Activated CD4-positive, alpha-beta T cell treated with anti-CD3 and anti-CD28 coated beads, Interleukin-2, Interleukin-4, amounts not matched to agents 100 ng/mL and 50 ng/mL, durations not matched to agents 16 hours and 8 hours (primary cell): ENCODE data around the gene PDS5B.
"Not testable (repeated sequence)": the region's sequence is repeated elsewhere in the genome, so short reads cannot be mapped to it uniquely, and the experiment has no call there.

Experiments
- DNase-seq: peaks from one replicate; pipeline ENCODE4 v3.0.0-alpha.2; 2020; ENCODE audit warnings: low spot score

The PDS5B gene, protein sequence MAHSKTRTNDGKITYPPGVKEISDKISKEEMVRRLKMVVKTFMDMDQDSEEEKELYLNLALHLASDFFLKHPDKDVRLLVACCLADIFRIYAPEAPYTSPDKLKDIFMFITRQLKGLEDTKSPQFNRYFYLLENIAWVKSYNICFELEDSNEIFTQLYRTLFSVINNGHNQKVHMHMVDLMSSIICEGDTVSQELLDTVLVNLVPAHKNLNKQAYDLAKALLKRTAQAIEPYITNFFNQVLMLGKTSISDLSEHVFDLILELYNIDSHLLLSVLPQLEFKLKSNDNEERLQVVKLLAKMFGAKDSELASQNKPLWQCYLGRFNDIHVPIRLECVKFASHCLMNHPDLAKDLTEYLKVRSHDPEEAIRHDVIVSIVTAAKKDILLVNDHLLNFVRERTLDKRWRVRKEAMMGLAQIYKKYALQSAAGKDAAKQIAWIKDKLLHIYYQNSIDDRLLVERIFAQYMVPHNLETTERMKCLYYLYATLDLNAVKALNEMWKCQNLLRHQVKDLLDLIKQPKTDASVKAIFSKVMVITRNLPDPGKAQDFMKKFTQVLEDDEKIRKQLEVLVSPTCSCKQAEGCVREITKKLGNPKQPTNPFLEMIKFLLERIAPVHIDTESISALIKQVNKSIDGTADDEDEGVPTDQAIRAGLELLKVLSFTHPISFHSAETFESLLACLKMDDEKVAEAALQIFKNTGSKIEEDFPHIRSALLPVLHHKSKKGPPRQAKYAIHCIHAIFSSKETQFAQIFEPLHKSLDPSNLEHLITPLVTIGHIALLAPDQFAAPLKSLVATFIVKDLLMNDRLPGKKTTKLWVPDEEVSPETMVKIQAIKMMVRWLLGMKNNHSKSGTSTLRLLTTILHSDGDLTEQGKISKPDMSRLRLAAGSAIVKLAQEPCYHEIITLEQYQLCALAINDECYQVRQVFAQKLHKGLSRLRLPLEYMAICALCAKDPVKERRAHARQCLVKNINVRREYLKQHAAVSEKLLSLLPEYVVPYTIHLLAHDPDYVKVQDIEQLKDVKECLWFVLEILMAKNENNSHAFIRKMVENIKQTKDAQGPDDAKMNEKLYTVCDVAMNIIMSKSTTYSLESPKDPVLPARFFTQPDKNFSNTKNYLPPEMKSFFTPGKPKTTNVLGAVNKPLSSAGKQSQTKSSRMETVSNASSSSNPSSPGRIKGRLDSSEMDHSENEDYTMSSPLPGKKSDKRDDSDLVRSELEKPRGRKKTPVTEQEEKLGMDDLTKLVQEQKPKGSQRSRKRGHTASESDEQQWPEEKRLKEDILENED (N-terminal part only)

DNA sequence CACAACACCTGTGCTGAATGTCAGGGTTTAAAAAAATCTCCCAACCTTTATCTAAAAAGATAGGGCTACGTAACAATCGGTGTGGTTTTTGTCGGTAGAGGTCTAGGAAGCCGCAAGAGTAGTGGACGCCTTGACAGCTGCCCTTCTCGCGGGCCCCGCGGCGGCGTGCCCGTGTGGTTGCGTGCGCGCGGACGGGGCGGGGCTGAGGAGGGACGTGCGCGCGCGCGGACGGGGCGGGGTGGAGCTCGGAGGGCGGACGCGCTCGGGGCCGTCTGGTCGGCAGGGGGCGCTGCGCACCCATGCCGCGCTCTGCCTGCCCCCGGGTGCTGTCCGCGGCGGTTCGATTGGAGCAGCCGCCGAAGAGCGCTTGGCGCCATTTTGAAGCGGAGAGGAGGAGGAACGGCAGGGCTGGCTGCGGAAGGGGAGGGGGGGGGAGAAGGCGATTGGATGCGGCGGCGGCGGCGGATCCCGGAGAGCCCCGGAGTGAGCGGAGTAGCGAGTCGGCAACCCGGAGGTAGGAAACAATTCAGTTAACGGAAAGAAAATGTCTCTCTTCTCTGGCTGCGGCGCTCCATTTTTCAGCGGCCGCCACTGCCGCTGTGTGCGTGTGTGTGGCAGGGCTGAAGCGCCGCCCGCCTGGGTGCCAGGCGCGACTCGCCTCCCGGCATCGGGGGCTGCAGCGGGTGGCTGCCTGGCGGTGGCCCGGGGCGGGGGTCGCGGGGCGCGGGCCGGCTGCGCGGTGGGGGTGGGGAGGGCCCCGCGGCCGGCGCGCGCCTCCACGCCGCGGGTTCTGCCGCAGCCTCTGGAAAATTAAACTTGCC lies at the start of gene PDS5B:
Gene PDS5B (plus strand): TSS at position 373 of the 821 bp plus-strand sequence. CDS start 62,321 bp downstream, outside the sequence.
- DNase-seq, result peak; percentile 96

DNA sequence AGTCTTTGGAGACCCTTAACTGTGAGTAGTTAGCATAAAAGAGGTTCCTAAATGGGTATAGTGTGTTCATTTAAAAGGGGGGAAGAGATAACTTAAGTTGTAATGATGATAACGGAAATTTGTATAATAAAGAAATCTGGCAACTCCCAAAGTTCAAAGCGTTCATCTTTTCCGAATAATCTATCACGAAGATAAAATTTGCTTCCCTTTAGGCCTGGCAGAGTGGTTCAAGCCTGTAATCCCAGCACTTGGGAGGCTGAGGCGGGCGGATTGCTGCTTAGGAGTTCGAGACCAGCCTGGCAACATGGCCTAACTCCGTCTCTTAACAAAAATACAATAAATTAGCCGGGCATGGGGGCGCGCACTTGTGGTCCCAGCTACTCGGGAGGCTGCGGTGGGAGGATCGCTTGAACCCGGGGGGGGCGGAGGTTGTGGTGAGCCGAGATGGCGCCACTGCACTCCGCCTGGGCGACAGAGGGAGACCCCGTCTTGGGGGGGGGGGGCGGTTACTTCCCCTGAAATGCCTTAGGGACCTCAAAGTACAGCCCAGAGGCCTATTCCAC lies 48.6 kb upstream of the PDS5B start:
- DNase-seq, result no peak

DNA sequence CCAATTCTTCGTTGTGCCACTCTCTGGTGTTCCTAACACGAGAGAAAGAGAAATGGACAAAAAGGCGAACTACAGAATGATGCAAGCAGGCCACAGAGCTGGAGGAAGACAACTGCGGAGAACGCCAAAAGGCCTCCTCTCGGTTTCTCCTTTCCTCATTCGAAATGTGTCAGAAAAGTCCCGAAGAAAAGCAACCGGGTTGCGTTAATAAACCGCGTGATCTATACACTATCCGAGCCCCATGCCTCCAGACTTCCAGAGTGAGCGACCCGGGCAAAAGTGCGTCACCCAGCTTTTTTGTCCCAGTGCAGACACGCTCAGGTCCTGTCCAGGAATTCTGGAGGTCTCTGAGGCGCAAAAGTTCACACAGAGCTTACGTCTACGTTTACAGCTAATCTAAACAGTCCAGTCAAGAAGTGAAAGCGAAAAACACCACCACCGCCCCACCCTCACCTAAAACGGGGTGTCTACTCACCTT lies 48.1 kb upstream of the PDS5B start:
- peak; percentile 64 for DNase-seq

DNA sequence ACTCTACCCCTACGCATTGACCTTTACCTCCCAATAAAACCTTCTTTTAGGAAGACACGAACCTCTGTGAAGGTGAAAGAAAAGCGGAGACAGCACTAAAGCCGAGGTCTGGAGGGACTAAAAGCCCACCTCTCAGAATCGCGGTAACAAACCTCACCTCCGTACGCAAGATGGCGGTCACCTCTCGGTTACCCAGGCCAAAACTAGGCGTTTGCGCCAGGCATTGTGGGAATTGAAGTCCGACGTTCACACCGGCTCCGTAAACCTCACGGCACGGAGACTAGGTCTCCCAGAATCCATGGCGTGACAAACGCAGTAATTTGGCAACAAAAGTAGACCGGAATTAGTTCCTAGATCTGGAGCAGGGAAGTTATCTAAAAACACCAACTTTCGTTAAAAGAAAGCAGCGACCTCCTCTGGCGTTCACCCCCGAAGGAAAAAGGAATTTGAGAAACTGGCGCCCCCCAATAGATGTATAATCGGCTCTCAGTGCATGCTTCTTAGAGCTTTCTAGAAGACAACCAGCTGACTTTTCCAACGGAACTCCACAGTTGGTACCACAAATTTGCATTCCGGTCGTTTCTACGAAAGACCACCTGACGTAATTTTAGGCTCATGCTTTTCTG lies 47.5 kb upstream of the PDS5B start, which contains the start of gene N4BP2L2:
Gene N4BP2L2 (minus strand): TSS at position 175 of the 626 bp plus-strand sequence. CDS start 1,768 bp downstream, outside the sequence.
- peak; percentile 96 for DNase-seq

DNA sequence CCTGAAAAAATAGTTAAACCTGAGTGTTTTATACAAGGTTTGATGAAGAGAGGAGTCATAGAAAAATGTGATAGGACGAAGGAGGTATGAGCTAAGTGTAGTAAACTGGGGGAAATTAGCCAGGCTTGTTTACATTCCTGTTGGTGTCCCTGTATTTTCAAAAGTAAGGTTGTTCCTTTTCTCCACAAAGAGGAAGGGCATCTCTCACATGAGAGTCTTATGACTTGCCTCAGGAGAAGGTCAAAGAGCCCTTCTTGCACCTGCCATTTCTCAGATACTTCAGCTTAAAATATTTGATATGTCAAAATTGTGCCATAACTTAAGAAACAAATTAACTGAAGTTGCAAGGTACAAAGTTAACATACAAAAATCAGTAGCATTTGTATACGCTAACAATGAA lies 44.0 kb upstream of the PDS5B start:
- no peak for DNase-seq

DNA sequence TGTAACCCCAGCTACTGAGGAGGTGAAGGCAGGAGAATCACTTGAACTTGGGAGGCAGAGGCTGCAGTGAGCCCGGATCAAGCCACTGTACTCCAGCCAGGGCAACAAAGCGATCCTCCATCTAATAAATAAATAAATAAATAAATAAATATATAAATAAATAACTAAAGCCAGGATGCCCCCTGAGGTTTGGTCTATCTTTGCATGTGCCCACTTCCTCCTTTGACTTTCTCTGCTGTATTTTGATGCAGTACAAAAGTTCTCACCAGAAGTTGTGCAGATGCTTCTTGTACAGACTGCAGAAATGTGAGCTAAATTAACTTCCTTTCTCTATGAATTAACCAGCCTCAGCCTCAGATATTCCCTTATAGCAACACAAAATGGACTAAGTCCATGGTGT lies 41.2 kb upstream of the PDS5B start:
- DNase-seq, result no peak

DNA sequence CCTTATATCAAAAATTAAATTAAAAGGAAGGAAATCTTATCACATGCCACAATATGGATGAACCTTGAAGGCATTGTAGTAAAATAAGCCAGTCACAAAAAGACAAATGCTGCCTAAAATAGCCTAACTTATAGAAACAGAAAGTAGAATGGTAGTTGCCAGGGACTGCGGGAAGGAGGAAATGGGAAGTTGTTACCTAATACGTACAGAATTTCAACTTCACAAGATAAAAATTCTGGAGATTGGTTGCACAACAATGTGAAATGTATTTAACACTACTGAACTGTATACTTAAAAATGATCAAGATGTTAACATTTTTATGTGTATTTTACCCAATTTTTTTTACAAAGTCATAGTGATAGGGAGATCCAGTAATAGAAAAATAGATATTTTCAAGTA lies 37.4 kb upstream of the PDS5B start:
- DNase-seq, result no peak

DNA sequence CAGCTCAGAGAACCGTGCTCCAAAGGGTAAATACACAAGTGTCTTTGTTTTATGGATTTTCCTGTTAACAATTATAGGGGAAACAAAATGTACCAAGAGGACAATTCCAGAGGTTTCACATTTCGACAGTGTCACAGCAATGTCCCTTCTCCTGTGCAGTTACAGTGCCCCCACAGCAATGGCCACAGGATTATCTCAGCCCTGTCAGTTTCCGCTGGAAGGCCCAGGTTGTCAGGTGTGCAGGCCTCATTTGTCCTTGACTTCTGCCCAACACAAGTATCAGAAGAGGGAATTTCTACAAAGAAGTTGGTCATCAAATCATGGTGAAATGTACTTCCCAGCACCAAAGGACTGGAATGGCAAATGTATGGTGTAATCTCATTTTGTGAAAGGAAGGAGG lies 36.5 kb upstream of the PDS5B start:
- DNase-seq, result no peak

DNA sequence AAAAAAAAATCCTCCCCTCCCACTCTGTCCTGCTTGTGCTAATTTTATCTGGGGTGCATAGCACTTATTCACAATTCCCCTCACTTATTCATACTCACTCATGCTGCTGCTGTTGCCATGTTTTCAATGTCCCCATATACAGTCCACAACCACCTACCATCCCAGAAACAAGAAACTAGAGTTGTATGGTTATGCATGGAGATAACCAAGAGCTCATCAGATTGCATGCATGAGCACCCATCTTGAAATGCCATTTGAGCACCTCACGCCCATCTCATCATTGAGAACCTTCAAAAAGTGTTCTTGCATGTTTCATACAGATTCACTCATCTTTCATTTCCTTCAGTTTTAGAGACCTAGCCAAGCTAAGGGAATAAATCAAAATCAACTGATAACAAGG lies 32.5 kb upstream of the PDS5B start:
- DNase-seq, result no peak

DNA sequence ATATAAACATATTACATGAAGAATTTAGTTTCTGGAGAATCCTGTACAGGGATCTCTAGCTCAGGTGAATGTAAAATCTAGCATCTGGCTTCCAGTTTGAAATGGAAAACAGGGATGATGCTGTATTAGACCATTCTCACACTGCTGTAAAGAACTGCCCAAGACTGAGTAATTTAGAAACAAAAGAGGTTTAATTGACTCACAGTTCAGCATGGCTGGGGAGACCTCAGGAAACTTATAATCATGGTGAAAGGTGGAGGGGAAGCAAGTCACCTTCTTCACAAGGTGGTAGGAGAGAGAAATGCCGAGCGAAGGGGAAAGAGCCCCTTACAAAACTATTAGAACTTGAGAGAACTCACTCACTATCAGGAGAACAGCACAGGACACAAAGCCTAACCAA lies 30.6 kb upstream of the PDS5B start:
- DNase-seq, result no peak

DNA sequence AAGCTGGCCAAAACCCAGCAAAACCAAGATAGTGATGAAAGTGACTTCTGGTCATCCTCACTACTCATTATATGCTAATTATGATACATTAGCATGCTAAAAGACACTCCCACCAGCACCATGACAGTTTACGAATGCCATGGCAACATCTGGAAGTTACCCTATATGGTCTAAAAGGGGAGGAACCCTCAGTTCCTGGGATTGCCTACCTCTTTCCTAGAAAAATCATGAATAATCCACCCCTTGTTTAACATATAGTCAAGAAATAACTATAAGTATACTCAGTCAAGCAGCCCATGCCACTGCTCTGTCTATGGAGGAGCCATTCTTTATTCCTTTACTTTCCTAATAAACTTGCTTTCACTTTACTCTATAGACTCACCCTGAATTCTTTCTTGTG lies 25.4 kb upstream of the PDS5B start:
- DNase-seq, result not testable (repeated sequence)

DNA sequence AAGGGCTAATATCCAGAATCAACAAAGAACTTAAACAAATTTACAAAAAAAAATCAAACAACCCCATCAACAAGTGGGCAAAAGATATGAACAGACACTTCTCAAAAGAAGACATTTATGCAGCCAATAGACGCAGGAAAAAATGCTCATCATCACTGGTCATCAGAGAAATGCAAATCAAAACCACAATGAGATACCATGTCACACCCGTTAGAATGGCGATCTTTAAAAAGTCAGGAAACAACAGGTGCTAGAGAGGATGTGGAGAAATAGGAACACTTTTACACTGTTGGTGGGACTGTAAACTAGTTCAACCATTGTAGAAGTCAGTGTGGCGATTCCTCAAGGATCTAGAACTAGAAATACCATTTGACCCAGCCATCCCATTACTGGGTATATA lies 10.6 kb upstream of the PDS5B start:
- DNase-seq, result not testable (repeated sequence)

DNA sequence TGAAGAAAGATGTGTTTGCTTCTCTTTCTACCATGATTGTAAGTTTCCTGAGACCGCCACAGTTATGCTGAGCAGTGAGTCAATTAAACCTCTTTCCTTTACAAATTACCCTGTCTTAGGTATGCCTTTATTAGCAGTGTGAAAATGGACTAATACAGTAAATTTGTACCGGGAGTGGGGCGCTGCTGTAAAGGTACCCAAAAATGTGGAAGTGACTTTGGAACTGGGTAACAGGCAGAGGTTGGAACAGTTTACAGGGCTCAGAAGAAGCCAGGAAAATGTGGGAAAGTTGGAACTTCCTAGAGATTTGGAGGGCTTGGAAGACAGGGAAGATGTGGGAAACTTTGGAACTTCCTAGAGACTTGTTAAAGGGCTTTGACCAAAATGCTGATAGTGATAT lies 9.2 kb upstream of the PDS5B start:
- DNase-seq, result no peak

DNA sequence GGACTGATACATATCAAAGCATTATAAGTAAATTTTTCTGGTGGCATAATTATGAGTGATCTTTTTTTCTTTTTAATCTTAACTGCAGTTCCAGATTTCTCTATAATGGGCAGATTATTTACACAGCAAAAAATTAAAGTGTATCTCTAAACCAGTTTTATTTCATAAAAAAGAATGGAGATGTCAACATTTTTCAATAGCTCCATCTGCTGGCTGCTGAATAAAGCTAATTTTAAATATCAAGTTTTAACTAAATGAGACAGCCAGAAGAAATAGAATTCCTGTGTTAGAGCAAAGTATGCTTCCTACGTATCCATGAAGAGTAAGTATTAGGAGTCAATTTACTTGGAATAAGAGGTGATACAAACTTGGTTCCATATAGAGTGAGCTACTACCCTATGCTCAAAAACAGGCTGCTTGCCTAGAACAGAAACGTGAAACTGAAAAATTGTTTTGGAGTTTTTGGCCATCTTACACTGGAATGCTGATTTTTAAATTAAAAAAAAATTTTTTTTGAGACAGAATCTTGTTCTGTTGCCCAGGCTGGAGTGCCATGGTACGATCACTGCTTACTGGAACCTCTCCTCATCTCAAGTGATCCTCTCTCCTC lies 5.0 kb upstream of the PDS5B start:
- DNase-seq, result peak; percentile 15

DNA sequence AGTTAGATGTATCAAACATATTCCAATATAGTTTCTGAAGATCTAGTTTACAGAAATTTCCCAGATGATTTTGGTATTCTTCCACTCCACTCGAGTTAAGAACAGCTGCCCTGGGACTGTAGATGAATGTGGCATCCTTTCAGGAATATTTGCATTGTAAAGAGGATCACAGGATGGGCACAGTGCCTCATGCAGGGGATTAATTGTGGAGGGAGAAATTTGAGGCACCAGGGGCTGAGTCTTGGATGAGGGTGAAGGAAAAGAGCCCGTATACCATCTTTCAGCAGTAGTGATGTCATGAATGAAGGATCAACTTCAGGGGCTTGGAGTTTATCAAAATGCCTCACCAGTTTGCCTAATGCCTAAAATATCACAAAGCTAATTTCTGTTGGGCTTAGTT lies 4.0 kb upstream of the PDS5B start:
- DNase-seq, result no peak

DNA sequence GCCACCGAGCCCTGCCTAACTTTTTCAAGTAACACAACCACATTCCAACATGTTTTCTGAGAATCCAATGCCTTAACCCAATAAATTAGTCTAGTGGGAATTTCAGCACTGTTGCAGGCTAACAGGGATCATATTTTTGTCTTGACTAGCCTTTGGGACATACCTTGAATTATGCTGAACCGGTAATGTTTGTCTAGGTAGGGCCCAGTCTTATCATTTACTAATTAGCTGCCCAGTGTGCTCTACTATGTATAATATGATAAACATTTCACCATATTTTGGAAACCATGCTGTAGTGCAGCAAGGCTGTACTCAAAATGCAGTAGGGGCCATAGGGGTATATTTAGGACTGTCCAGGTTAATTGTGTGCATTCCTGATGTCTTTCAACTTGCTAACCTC lies 3.3 kb upstream of the PDS5B start:
- DNase-seq, result no peak

DNA sequence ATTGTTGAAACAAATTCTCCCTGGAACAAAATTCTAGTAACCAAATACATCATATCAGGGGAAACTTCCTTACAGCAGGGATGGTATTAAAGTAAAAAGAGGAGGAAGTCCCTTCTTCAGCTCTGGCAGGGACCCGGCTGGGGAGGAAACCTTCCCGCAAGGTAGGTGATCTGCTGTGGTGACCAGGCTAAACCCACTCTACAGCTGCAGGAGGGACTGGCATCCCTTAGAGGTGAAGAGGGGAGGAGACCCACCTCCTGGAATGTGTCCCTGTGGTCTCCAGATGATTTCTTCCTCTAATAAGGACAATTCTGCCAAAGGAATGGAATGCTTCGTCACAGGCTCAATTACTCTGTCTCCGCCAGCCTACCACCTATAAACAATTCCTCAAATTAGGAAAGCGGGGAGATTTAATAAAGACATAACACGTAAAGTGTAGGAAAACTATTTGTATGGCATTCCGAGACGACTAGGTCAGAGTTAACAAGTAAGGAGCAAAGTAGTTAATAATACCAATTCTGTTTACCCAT lies 637 bp upstream of the PDS5B start:
- no peak for DNase-seq

DNA sequence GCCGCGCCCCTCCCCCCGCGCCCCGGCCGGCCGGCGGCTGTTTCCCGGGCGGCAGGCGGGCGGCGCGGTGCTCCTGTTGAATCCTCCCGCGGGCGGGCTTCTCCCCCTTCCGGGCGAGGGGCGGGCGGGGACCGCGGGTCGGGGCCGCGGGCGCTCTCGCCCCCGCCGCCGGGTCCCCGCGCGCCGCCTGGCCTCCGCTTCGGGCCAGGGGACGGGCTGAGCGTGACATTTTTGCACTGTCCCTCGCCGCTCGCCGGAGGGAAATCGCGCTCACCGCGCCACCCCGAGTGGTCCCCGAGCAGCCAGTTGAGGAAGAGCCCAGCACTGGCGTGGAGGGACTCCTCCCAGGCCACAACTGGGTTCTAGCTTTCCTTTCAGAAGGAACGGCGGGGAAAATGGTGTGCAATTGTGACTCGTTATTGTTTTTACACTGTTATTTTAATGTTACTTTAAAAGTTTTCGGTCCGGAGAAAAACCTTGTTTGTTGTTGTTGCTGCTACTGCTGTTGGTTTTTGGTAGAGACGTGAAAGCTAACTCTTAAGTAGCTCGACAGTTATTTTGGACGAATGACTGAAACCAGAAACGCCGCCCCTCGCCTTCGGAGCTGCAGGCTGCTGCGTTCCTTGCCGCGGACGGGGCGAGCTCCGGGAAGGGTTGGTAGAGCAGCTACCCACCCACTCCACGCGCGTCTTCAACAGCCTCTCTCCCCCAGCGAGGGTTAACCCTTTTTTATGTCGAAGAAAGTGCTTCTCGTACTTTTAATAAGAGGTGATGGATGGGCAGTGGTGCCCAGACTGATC lies 959 bp downstream of the PDS5B start:
- DNase-seq, result peak; percentile 42

DNA sequence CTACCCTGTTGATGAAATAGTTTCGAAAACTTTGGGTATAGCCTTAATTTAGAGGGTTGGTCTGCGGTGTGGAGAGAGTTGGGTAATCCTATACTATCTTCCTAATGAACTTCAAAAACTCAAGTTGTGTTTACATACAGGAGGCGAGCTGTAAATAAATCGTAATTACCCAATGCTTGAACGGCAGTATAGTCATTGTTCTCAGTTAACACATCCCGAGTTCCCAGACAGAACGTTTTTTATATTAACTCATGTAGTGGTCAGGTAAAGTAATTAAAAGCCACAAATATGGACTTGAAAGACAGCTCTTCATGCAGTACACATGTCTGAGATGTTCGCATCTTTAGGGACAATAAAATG lies 1.5 kb downstream of the PDS5B start:
- no peak for DNase-seq
